ENCODE measurements around the gene TMTC2.

Gene TMTC2

GRCh38 chr12:82660541-82661325, 26.0 kb upstream of the TMTC2 start:
- Histone ChIP-seq H3K9ac (ENCODE audit: low read depth, low read length) (no peak overlapping the region), H3K27me3 (ENCODE audit: control insufficient read depth, insufficient read depth, low read length) (peaks cover 2% of the 10 kb centered on the region)

GRCh38 chr12:82663893-82664292, 22.8 kb upstream of the TMTC2 start:
- Histone ChIP-seq H3K9me3 (replicated peaks; ENCODE audit: low read length) (no peaks in the 10 kb centered on the region), H3K4me1 (ENCODE audit: control insufficient read depth, insufficient read depth, low read length) (no peaks in the 10 kb centered on the region), H3K4me3 (ENCODE audit: low read length) (no peak overlapping the region), H3K36me3 (ENCODE audit: insufficient read depth, low read length) (no peaks in the 10 kb centered on the region), H3K27me3 (ENCODE audit: control insufficient read depth, insufficient read depth, low read length) (peaks cover 2% of the 10 kb centered on the region), H3K9ac (ENCODE audit: low read depth, low read length) (no peak overlapping the region), H3K4me2 (ENCODE audit: low read length) (no peak overlapping the region)

More at GRCh38 chr12:82660541-82661325, 26.0 kb upstream of the TMTC2 start:
- H3K36me3 ChIP-seq (ENCODE audit: insufficient read depth, low read length): no peaks in the 10 kb centered on the region
- H3K4me1 ChIP-seq (ENCODE audit: control insufficient read depth, insufficient read depth, low read length): no peaks in the 10 kb centered on the region
- H3K4me3 ChIP-seq (ENCODE audit: low read length): no peak overlapping the region
- H3K4me2 ChIP-seq (ENCODE audit: low read length): no peak overlapping the region
- H3K9me3 ChIP-seq (replicated peaks; ENCODE audit: low read length): no peaks in the 10 kb centered on the region

GRCh38 chr12:82665142-82665923, 21.4 kb upstream of the TMTC2 start:
- no peak overlapping the region for H3K4me3 ChIP-seq (ENCODE audit: low read length)
- H3K9ac ChIP-seq (ENCODE audit: low read depth, low read length): no peak overlapping the region
- no peaks in the 10 kb centered on the region for H3K9me3 ChIP-seq (replicated peaks; ENCODE audit: low read length)
- no peaks in the 10 kb centered on the region for H3K36me3 ChIP-seq (ENCODE audit: insufficient read depth, low read length)
- no peak overlapping the region for H3K4me2 ChIP-seq (ENCODE audit: low read length)
- H3K4me1 ChIP-seq (ENCODE audit: control insufficient read depth, insufficient read depth, low read length): no peaks in the 10 kb centered on the region
- peaks cover 2% of the 10 kb centered on the region for H3K27me3 ChIP-seq (ENCODE audit: control insufficient read depth, insufficient read depth, low read length)

GRCh38 chr12:82666830-82667229, 19.9 kb upstream of the TMTC2 start:
- no peak overlapping the region for H3K4me2 ChIP-seq (ENCODE audit: low read length)
- H3K9me3 ChIP-seq (replicated peaks; ENCODE audit: low read length): no peaks in the 10 kb centered on the region
- H3K27me3 ChIP-seq (ENCODE audit: control insufficient read depth, insufficient read depth, low read length): peaks cover 1% of the 10 kb centered on the region
- no peak overlapping the region for H3K9ac ChIP-seq (ENCODE audit: low read depth, low read length)
- H3K36me3 ChIP-seq (ENCODE audit: insufficient read depth, low read length): no peaks in the 10 kb centered on the region
- H3K4me1 ChIP-seq (ENCODE audit: control insufficient read depth, insufficient read depth, low read length): no peaks in the 10 kb centered on the region
- H3K4me3 ChIP-seq (ENCODE audit: low read length): no peak overlapping the region

- H3K27me3 ChIP-seq (ENCODE audit: control insufficient read depth, insufficient read depth, low read length): no peaks in the 10 kb centered on the region
- no peaks in the 10 kb centered on the region for H3K36me3 ChIP-seq (ENCODE audit: insufficient read depth, low read length)
- H3K9ac ChIP-seq (ENCODE audit: low read depth, low read length): no peak overlapping the region
- H3K4me1 ChIP-seq (ENCODE audit: control insufficient read depth, insufficient read depth, low read length): no peaks in the 10 kb centered on the region
- no peak overlapping the region for H3K4me2 ChIP-seq (ENCODE audit: low read length)
- H3K4me3 ChIP-seq (ENCODE audit: low read length): no peak overlapping the region
- H3K9me3 ChIP-seq (replicated peaks; ENCODE audit: low read length): no peaks in the 10 kb centered on the region
Observed at GRCh38 chr12:82671673-82672195, 15.0 kb upstream of the TMTC2 start.

GRCh38 chr12:82672811-82673495, 13.8 kb upstream of the TMTC2 start:
- H3K27me3 ChIP-seq (ENCODE audit: control insufficient read depth, insufficient read depth, low read length): no peaks in the 10 kb centered on the region
- H3K36me3 ChIP-seq (ENCODE audit: insufficient read depth, low read length): no peaks in the 10 kb centered on the region
- no peaks in the 10 kb centered on the region for H3K4me1 ChIP-seq (ENCODE audit: control insufficient read depth, insufficient read depth, low read length)
- no peaks in the 10 kb centered on the region for H3K9me3 ChIP-seq (replicated peaks; ENCODE audit: low read length)
- no peak overlapping the region for H3K4me3 ChIP-seq (ENCODE audit: low read length)
- H3K4me2 ChIP-seq (ENCODE audit: low read length): no peak overlapping the region
- H3K9ac ChIP-seq (ENCODE audit: low read depth, low read length): no peak overlapping the region

GRCh38 chr12:82673698-82674097, 13.0 kb upstream of the TMTC2 start:
- Histone ChIP-seq H3K36me3 (ENCODE audit: insufficient read depth, low read length) (no peaks in the 10 kb centered on the region), H3K9me3 (replicated peaks; ENCODE audit: low read length) (no peaks in the 10 kb centered on the region), H3K27me3 (ENCODE audit: control insufficient read depth, insufficient read depth, low read length) (no peaks in the 10 kb centered on the region), H3K4me3 (ENCODE audit: low read length) (no peak overlapping the region), H3K9ac (ENCODE audit: low read depth, low read length) (no peak overlapping the region), H3K4me2 (ENCODE audit: low read length) (no peak overlapping the region), H3K4me1 (ENCODE audit: control insufficient read depth, insufficient read depth, low read length) (no peaks in the 10 kb centered on the region)

GRCh38 chr12:82675246-82675645, 11.5 kb upstream of the TMTC2 start:
- Histone ChIP-seq H3K36me3 (ENCODE audit: insufficient read depth, low read length) (no peaks in the 10 kb centered on the region), H3K9ac (ENCODE audit: low read depth, low read length) (no peak overlapping the region), H3K27me3 (ENCODE audit: control insufficient read depth, insufficient read depth, low read length) (no peaks in the 10 kb centered on the region), H3K4me3 (ENCODE audit: low read length) (no peak overlapping the region), H3K4me2 (ENCODE audit: low read length) (no peak overlapping the region), H3K9me3 (replicated peaks; ENCODE audit: low read length) (no peaks in the 10 kb centered on the region), H3K4me1 (ENCODE audit: control insufficient read depth, insufficient read depth, low read length) (no peaks in the 10 kb centered on the region)

- Histone ChIP-seq H3K4me3 (ENCODE audit: low read length) (no peak overlapping the region), H3K4me1 (ENCODE audit: control insufficient read depth, insufficient read depth, low read length) (no peaks in the 10 kb centered on the region)
Observed at GRCh38 chr12:82682326-82682725, 4.4 kb upstream of the TMTC2 start.

GRCh38 chr12:82682851-82683261, 3.9 kb upstream of the TMTC2 start:
- Histone ChIP-seq H3K27me3 (ENCODE audit: control insufficient read depth, insufficient read depth, low read length) (peaks cover 30% of the 10 kb centered on the region), H3K9ac (ENCODE audit: low read depth, low read length) (no peak overlapping the region), H3K9me3 (replicated peaks; ENCODE audit: low read length) (no peaks in the 10 kb centered on the region), H3K36me3 (ENCODE audit: insufficient read depth, low read length) (no peaks in the 10 kb centered on the region), H3K4me1 (ENCODE audit: control insufficient read depth, insufficient read depth, low read length) (no peaks in the 10 kb centered on the region), H3K4me2 (ENCODE audit: low read length) (no peak overlapping the region), H3K4me3 (ENCODE audit: low read length) (no peak overlapping the region)

More at GRCh38 chr12:82682326-82682725, 4.4 kb upstream of the TMTC2 start:
- Histone ChIP-seq H3K9ac (ENCODE audit: low read depth, low read length) (no peak overlapping the region), H3K36me3 (ENCODE audit: insufficient read depth, low read length) (no peaks in the 10 kb centered on the region), H3K9me3 (replicated peaks; ENCODE audit: low read length) (no peaks in the 10 kb centered on the region), H3K27me3 (ENCODE audit: control insufficient read depth, insufficient read depth, low read length) (peaks cover 30% of the 10 kb centered on the region), H3K4me2 (ENCODE audit: low read length) (no peak overlapping the region)

- peak overlapping the region; percentile 78 for H3K9ac ChIP-seq (ENCODE audit: low read depth, low read length)
- H3K27me3 ChIP-seq (ENCODE audit: control insufficient read depth, insufficient read depth, low read length): peaks cover 30% of the 10 kb centered on the region
Observed at GRCh38 chr12:82685790-82686167, 927 bp upstream of the TMTC2 start.

More at GRCh38 chr12:82685790-82686167, 927 bp upstream of the TMTC2 start:
- Histone ChIP-seq H3K9me3 (replicated peaks; ENCODE audit: low read length) (no peaks in the 10 kb centered on the region), H3K4me1 (ENCODE audit: control insufficient read depth, insufficient read depth, low read length) (no peaks in the 10 kb centered on the region), H3K36me3 (ENCODE audit: insufficient read depth, low read length) (no peaks in the 10 kb centered on the region), H3K4me2 (ENCODE audit: low read length) (peak overlapping the region; percentile 95), H3K4me3 (ENCODE audit: low read length) (peak overlapping the region; percentile 88)

All from skeletal muscle satellite cell (primary cell).